ENCODE measurements around the gene CEMIP.
"Not testable (repeated sequence)": the region's sequence is repeated elsewhere in the genome, so short reads cannot be mapped to it uniquely, and the experiment has no call there.

DNA sequence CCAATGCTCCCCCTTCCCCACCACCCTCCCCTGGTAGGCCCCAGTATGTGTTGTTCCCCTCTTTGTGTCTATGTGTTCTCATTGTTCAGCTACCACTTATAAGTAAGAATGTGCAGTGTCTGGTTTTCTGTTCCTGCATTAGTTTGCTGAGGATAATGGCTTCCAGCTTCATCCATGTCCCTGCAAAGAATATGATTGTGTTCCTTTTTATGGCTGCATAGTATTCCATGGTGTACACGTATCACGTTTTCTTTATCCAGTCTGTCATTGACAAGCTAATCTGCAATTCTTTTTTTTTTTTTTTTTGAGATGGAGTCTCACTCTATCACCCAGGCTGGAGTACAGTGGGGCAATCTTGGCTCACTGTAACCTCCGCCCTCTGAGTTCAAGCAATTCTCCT lies 15.9 kb upstream of the CEMIP start:
- not testable (repeated sequence) for TF ChIP-seq NFKBIZ (CRISPR knock-in tag; IDR thresholded peaks at IDR 0.05); RELA (CRISPR knock-in tag; IDR thresholded peaks at IDR 0.05); MED13 (CRISPR knock-in tag; IDR thresholded peaks at IDR 0.05); SKI (IDR thresholded peaks at IDR 0.05; ENCODE audit: partially characterized antibody); ZNF567 (CRISPR knock-in tag; IDR thresholded peaks at IDR 0.05; ENCODE audit: borderline replicate concordance); CHD2 (IDR thresholded peaks at IDR 0.05; ENCODE audit: low read depth, low read length); POLR2AphosphoS5 (IDR thresholded peaks at IDR 0.05; ENCODE audit: low read depth, low read length); SNAI1 (CRISPR knock-in tag; IDR thresholded peaks at IDR 0.05; ENCODE audit: borderline replicate concordance); ZNF614 (CRISPR knock-in tag; IDR thresholded peaks at IDR 0.05; ENCODE audit: borderline replicate concordance); ELF1 (CRISPR knock-in tag; IDR thresholded peaks at IDR 0.05); HNRNPLL (IDR thresholded peaks at IDR 0.05; ENCODE audit: low read depth, low read length, poor library complexity, severe bottlenecking); TARDBP (CRISPR knock-in tag; IDR thresholded peaks at IDR 0.05); ZNF768 (CRISPR knock-in tag; IDR thresholded peaks at IDR 0.05)
- TF ChIP-seq, protein P1, sequence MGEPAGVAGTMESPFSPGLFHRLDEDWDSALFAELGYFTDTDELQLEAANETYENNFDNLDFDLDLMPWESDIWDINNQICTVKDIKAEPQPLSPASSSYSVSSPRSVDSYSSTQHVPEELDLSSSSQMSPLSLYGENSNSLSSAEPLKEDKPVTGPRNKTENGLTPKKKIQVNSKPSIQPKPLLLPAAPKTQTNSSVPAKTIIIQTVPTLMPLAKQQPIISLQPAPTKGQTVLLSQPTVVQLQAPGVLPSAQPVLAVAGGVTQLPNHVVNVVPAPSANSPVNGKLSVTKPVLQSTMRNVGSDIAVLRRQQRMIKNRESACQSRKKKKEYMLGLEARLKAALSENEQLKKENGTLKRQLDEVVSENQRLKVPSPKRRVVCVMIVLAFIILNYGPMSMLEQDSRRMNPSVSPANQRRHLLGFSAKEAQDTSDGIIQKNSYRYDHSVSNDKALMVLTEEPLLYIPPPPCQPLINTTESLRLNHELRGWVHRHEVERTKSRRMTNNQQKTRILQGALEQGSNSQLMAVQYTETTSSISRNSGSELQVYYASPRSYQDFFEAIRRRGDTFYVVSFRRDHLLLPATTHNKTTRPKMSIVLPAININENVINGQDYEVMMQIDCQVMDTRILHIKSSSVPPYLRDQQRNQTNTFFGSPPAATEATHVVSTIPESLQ (CRISPR knock-in tag; conservative IDR thresholded peaks at IDR 0.05) = not testable (repeated sequence)
